Raji (cell line): ENCODE measurements around the gene WDR75.

Experiments
- POLR2A ChIP-seq: IDR thresholded peaks from 2 replicates; pipeline ENCODE4 v1.6.1; 2011; ENCODE audit warnings: low read depth, low read length, control low read depth; ENCODE audit not compliant: insufficient read depth

Gene WDR75

DNA sequence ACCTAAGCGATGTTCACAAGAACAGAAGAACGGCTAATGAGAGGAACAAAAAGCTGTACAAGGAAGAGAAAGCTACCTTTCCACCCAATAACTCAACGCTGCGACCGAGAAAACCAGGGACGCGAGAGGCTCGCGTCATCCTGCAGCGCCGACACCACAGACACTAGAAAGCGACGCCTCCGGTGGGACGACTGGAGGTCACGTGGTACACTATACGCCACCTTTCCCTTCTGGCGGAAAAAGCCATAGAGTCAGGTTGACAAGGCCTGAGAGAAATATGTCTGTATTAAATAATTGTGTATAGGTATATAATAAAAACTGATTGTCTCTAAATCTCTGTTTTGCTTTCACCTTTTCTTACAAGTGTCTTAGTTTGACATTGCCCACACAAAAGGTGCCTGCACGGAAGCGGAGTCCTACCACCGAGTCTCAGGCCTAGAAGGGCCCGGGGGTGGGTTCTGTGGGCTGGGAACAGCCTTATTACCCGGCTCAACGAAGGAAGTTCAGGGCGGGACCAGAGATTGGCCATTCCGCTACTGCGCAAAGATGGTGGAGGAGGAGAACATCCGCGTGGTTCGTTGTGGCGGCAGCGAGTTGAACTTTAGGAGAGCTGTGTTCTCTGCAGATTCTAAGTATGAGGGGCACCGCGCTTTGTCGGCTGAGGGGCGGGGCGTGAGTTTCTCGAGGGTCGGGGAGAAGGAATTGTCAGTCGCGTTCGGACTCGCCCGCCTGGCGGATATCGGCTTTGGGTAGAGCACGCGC lies at the start of gene WDR75:
Gene WDR75 (plus strand): TSS at position 528 of the 762 bp plus-strand sequence. CDS start 19 bp downstream, at position 547.
- TF ChIP-seq POLR2A = peak; percentile 86

DNA sequence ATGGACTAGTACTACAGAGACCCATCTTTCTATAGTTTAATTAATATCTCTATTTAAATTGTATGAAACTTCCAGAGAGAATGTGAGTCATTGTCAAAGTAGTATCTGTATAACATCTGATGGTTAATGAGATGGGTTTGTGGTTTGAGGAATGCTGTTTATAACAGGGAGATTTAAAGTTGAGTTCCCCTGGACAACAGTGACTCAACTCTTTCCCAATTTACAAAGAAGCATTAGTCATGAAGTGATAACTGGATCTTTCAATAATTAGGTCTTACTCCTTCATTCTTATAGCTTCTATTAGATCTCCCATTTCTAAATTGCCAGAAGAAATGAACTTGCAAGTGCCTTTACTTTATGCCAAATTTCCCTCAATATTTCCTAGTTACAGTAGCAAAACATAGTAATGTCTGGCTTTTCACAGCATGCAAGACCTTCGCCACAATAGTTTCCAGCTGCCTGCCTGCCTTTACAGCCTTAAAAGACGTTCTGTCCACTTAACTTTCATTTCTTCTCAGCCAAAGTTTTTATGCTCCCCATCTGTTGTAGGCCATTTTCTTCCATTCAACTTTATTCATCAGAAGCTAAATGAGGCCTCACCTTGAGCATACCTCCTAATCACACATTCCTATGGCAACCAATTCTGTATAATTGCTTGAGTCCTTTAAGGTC lies 47.7 kb upstream of the WDR75 start:
- TF ChIP-seq POLR2A = no peak

DNA sequence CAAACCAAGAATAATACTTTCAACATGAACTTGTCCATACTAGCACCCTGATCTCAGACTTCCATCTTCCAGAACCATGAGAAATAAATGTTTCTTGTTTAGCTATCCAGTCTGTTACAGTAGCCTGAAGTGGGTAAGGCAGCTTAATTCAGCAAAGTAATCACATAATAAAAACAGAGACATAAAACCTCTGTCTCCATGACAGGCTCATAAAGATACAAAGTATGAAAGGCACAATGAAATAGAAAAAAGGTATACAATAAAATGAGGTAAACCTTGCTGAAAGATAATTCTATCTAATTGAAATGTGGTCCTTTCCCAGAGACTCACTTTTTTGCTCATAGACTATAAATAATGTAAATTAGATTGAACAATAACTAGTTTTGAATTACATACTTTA lies 46.7 kb upstream of the WDR75 start:
- no peak for TF ChIP-seq POLR2A

DNA sequence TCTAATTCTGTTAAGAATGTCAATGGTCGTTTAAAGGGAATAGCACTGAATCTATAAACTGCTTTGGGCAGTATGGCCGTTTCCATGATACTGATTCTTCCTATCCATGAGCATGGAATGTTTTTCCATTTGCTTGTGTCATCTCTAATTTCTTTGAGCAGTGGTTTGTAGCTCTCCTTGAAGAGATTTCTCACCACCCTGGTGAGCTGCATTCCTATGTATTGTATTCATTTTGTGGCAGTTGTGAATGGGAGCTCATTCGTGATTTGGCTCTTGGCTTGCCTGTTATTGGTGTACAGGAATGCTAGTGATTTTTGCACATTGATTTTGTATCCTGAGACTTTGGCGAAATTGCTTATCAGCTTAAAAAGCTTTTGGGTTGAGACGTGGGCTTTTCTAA lies 38.3 kb upstream of the WDR75 start:
- no peak for TF ChIP-seq POLR2A

DNA sequence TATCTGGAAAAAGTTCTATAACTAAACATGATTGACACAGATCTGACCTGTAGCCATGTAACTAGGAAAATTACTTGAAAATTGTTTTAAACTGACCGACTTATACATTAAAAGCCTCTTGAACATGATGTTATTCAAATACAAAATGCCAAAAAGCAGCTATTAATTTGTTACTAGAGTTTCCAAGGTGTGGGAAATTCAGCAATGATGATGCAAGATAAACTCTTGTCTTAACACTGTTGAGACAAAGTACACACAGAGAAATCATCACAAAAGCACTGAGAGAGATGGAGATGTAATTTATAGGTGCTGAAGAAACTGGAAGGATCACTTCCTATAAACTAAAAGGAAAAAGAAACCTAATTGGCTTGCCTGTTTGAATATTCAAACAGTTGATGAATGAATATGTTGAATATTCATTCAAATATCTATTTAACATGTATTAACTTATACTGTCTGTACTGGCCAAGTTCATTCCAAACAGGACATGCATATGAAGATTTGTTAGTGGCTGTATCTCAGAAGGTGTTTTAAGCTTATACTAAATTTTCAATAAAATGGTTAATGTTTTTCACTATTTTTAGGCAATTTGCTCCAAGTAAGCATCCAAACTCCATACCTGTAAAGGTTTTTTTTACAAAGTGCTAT lies 34.6 kb upstream of the WDR75 start:
- TF ChIP-seq POLR2A = no peak

DNA sequence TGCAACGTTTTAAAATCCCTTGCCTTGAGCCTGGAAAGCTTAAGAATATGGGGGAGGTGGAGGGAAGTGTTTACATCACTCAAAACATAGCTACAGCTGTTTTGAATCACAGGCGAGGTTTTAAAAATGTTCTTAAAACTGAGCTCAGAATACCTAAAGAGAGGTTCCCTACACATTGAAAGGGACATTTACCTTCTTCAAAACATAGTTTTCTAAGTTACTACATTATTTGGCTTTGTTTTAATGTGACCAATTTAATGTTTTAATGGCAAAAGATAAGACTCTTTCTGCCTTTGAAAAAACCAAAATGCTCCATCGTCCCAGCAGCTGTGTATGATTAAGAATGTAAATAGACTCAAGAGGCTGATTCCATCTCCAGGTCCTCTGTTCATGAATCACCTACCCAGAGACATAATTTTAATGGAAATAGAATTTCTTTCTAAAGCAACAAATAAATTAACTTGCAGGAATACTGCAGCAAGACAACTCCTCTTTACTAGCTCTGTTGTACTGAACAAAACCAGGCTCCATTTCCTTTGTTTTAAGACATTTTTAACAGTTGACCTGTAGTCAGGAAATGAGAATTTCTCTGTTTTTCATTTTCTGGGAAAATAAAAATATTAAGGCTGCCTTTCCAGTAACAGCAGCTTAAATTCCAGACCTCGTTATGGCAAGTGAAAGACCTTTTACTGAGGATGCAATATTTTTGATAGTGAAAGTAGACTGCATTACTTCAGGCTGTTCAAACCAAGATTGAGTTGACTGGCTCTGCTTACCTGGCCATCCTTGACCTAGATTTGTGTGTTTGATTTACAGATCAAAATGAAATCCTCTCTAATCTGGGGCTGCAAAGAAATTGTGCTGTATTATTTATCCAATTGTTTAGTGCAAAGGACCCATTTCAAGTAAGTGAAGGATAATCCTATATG lies 33.7 kb upstream of the WDR75 start:
- TF ChIP-seq POLR2A = no peak

DNA sequence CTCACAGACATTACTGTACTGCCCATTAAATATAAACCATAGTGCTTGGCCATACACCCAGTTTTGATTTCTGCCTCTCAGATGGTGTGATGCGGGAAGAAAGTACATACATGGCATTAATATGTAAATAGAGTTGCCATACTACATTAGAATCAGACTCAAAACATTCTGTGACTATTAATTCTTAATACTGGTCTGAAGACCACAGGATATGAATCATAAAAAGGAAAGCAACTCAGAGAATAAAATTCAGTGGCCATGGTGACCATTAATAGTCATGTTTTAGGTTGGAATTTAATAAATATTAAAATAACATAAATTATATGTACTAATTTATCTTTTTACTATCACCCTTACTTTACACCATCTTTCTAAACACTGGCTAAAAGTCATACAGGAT lies 33.0 kb upstream of the WDR75 start:
- TF ChIP-seq POLR2A = no peak

DNA sequence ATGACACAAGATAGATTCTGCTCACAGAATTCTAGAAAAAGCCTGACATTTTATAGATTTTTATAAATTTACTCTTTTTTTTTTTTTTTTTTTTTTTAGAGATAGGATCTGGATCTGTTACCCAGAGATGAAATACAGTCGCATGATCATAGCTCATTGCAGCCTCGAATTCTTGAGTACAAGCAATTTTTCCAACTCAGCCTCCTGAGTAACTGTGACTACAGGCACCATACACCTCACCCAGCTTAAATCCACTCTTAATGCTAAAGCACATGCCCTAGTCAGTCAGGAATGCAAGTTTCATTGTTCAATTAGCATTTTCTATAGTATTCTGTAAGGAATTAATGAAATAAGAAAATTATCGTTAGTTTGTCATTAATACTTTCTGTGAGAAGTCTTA lies 32.1 kb upstream of the WDR75 start:
- TF ChIP-seq POLR2A = no peak

DNA sequence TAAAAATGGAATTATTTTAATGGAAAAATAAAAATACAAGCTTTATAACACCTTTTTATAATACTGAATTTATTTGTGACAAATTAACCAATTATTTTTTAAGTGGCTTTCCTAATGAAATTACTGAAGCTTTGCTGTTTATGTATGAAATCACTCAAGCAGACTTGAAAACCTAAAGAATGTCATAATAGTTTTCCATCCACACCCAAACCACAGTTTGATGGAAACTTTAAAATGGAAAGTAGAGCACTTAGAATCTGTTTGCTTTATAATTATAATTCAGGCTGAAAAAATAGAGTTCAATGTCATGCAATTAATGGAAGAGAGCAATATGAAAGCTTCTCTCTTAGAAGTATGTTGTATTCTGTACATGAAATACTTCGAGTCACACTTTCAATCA lies 31.6 kb upstream of the WDR75 start:
- TF ChIP-seq POLR2A = no peak

DNA sequence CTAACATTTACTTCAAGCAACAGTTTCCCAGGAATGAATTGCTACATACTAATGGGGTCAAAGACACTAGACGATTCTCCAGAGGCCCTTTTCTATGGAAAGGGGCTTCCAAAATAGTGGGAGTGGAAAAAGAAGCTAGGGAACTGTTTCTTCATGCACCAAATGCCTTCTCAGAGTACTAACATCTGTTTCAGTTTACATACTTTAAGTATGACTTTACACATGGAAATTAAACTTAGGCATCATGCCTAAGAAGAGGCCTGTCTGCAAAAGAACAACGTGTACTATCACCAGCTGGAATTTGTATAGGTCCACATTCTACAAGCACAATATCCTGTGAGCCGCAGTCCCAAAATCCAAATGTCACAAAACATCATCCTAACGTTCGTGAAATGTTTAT lies 29.4 kb upstream of the WDR75 start:
- TF ChIP-seq POLR2A = no peak

DNA sequence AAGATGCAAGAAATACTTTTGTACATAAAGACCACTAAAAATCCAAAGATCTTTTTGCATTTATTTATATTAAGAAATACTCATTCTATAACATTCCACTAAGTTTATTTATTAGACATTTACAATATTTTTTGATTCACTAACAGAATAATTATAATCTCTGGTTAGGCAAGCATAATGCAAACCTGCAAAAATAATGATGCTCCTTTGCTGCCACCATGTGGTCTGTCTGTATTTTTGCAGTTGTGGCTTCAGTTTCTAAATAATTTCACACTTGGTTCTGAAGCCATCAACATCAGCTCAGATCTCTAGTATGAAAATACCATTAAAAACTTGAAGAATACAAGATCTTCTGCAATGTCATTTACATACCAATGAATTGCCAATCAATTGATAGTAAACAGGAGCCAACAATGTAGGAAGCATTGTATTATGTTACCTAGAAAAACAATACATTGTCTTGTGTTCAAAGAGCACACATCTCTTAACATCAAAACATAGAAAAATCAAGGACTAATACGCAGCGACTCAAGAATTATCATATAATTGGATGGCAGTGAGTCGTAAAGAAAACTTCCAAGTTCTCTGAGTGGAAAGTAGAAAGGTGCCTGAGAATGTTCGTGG lies 28.8 kb upstream of the WDR75 start:
- TF ChIP-seq POLR2A = no peak

DNA sequence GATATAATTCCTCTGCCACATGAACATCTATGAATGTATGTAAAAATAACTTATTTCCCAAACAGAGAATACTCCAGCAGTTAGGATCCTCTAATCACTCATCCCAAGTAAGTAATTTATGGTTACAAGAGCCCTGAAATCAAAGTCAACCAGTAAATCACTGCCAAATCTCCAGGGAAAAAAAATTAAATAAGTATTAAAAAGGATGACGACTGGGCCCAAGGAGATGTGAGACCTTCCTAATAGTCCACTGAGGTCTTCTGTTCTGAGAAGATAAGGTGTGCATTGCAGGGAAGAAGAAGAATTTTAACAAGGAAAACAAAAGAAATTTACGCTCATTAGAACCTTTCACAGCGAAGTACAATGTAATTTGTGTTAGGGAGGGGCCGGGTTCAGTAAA lies 28.0 kb upstream of the WDR75 start:
- no peak for TF ChIP-seq POLR2A

DNA sequence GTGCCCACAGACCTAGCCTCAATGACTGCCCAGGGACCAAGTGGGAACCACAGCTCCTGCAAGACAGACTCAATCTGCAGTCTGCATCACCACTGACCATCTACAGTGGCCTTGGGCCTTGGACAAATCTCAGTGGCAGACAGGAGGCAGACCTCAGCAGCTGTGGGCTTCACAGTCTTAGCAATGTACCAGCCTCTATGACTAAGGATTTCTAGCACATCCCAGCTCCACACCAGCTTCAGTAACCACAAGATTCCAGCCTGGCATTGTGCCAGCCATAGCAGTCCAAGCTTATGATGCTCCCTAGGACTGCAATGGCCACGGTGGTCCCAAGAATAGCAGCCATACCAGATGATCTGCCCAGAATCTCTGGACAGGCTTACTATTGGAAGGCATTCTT lies 19.6 kb upstream of the WDR75 start:
- TF ChIP-seq POLR2A = no peak

DNA sequence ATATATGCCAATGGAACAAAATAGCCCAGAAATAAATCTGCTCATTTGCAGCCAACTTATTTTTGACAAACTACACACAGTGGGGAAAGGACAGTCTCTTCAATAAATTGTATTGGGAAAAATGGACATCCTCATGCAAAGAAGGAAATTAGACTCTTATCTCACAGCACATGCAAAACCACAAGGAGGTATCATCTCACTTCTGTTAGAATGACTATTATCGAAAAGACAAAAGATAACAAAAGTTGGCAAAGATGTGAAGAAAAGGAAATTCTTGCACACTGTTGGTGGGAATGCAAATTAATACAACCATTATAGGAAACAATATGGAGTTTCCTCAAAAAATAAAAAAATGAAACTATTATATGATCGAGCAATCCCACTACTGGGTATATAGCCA lies 16.3 kb upstream of the WDR75 start:
- no peak for TF ChIP-seq POLR2A

DNA sequence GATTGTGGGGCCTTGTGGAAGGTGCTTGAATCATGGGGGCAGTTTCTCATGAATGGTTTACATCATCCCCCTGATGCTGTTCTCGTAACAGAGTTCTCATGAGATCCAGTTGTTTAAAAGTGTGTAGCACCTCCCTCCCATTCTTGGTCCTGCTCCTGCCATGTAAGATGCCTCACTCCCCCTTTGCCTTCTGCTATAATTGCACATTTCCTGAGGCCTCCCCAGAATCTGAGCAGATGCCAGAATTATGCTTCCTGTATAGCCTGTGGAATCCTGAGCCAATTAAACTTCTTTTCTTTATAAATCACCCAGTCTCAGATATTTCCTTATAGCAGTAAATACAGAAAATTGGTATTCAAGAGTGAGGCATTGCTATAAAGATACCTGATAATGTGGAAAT lies 15.6 kb upstream of the WDR75 start:
- no peak for TF ChIP-seq POLR2A
